ENCODE results near the gene MCUB. TPM values are rescaled to one million over a fixed set of nuclear protein-coding genes. Genes with fewer than 3 reads are reported as not detected.

MCUB gene
- total RNA-seq, 1 donor from 2014 or later, result 23.6 TPM

DNA sequence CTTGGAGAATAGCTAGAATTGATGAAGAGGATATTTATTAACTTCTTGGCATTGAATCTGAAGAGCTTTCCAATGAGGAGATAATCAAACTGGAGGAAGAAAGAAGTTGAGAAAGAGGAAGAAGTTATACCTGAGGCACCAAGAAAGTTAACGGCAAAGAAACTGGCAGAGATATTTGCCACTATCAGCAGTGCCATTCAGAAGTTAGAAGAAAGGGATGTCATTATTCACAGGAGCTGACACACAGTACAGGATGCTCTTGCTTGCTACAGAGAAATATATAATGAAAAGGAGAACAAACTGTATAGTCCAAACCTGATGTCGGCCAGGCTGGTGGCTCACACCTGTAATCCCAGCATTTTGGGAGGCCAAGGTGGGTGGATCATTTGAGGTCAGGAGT lies 64.5 kb downstream of the MCUB start:
- DNase-seq (ENCODE audit: low spot score), result no peak

DNA sequence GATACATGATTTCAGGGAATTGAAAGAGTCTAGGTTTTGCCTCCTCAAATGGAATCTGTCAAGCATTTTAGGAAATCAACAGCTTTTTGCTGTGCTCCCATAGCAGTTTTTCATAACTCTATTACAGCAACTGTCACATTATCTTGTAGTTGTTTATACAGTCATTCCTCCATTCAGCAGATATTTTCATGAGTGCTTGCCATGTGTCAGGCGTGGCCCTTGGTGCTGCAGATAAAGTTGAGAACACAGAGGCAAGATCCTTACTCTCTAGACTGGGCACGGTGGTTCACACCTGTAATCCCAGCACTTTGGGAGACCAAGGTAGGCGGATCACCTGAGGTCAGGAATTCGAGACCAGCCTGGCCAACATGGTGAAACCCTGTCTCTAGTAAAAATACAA lies 67.3 kb downstream of the MCUB start:
- DNase-seq (ENCODE audit: low spot score), result no peak

DNA sequence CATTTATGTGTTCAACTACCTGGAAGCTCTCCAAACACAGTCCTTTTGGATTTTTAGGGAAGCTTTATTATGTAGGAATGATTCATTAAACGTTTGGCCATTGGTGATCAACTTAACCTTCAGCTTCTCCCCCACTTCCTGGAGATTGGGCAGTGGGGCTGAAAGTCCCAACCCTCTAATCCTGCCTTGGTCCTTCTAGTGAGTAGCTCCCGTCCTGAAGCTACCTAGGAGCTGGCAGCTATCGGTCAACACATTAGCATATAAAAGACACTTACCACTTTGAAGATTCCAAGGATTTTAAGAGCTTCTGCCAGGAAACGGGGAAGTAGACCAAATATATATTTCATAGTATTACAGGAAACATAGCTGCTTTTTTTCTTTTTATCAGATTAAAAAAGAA lies 69.7 kb downstream of the MCUB start:
- no peak for DNase-seq (ENCODE audit: low spot score)

DNA sequence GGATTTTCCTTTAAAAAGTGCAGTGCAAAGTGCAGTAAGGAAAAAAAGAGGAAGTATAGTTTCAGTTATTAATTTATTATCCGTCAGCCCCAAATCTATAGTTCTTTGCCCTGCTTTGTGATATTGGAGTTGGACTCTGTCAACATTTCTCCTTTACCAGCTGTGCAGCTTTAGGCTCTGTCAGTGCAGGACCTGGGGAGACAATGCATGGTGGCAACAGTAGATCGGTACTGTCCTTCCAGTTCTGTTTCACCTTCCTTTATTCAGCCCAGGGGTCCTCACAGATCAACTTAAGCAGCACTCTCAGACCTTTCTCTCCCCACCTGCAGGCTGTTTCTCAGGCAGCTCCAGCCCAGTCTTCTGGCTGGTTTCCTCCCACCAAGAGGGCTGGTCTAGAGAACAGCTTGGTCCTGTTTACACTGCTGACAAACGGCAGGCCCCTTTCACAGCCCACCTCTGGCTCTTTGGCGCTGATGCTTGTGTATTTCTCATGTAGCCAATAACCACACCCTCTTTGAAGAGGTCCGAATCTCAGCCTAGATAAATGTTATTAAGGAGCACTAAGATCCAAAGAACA lies 71.6 kb downstream of the MCUB start:
- no peak for DNase-seq (ENCODE audit: low spot score)

DNA sequence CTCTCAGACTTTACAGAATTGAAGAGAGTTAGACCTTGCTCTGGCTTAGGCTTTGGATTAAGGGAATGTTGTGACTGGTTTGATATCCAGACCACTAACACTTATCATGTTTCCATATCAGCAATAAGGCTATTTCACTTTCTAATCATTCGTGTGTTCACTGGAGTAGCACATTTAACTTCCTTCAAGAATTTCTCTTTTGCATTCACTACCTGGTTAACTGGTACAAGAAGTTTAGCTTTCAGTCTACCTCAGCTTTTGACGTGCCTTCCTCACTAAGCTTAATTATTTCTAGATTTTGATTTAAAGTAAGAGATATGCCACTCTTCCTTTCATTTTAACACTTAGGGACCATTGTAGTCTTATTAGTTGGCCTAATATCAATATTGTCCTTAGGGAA lies 80.6 kb downstream of the MCUB start:
- DNase-seq (ENCODE audit: low spot score), result no peak

DNA sequence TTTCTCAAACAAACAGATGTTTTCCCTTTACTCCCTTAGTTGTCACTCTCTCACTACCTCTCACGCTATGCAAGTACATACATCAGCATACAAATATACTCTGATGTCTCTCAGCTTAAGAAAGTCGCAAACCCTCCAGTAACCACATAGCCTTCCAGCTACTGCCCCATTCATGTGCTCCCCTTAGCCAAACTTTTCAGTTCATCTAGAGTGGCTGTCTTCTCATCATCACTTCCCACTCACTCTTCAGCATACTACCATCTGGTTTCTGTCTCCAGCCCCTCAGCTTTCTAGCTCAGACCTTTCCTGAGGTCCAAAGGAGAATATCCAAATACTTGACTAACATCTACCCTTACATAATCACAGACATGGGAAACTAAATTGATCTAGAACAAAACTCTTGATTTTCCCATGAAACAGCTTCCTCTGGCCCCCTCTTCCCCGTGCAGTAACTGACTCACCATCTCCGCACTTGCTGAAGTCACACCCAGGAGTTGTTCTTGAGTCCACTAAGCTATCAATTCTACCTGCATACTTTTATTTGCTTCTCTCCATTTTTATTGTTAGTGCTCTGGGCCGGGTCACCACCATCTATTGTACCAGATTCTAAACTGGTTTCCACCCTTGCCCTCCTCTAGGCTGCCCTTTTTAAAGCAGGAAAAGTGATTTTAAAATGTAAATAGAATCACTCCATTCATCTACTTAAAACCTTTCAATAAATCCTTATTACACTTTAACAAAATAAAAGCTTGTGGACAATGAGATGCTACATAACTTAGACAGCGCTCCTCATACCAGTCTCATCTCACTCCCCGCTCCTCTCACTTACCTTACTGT lies 86.0 kb downstream of the MCUB start:
- DNase-seq (ENCODE audit: low spot score), result no peak

DNA sequence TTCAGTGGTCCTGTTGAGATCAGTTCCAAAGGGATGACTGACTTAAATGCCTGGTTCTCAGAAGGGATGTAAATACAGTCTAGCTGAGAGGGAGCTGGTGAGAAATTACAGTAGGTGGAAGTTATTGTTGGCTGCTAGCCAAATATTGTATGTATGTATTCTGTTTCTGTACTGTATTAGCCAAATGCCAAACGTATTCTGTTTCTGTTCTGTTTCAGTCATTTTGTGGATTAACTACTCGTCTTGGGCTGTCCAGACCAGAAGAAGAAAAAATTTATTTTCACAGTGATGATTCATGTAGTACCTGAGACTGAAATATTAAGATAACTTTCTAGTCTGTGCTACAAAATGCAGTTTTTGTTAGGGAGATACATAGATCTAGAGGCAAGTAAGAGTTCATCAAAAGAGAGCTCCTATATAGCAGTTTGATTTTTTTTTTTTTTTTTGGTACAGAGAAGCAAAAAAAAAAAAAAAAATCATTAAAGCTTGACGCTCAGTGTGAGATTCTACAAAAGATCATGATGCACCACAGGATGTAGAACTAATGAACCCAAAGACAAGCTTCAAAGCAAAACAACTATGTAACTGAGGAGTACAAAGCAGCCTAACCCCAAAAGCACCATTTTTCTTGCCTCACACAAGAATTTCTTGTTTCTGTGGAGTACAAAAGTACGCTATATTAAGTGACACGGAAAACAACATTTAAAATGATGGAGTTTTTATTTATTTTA lies 88.4 kb downstream of the MCUB start:
- no peak for DNase-seq (ENCODE audit: low spot score)

DNA sequence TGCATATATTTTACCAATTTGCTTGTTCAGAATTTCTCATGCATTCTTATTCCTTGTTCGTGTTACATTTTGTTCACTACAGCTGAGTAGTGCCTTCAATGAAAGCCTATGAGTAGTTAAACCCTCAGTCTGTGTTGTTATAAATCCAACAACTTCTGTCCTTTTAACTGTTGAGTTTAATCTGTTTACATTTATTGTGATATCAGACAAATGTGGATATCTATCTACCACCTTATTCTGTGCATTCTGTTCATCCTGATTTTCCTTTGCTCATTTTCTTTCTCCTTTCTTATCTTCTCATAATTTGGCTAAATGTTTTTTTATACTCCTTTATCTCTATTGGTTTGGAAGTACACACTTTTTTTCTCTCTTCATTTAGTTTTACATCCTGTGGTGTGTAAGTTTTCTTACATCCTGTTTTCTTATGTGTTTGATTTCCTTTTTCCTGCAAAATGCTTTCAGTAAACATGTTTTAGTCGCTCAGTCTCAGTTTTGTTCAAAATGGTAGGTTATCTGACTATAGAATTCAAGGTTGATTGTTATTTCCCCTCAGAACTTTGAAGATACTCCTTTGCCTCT lies 89.0 kb downstream of the MCUB start:
- DNase-seq (ENCODE audit: low spot score), result no peak

DNA sequence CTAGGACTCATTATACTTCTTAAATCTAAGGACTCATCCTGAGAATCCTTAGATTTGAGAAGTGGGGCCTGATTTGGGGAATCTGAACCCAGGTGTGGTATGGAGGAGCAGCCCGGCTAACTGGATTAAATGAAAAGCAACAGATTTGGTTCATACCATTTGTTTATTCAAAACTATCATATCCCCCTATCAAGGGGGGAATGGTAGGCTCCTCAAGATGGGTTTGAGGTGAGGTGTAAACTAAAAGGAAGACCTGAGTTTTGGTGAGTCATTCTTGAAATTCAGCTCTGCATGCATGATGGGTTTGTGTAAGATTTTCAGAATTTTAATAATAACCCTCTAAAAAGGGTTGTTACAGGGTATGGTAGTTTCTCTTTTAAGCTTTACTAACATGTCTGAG lies 89.8 kb downstream of the MCUB start:
- no peak for DNase-seq (ENCODE audit: low spot score)

DNA sequence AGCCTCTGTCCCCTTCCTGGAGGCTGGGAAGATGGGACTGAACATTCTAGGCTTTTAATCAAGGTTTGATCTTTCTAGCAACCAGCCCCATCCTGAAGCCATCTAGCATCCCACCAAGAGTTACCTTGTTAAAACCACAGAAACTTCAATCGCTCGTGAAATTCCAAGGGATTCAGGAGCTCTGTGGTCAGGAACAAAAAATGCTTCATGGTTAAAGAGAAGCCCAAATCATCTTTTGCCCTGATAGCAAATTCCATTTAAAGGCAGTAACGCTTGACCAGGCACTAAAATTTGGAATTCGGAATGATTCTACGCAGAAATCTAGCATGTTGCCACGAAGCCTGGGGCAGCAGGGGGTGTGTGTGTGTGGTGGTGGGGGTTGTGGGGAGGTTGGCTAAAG lies 95.3 kb downstream of the MCUB start:
- DNase-seq (ENCODE audit: low spot score), result no peak

DNA sequence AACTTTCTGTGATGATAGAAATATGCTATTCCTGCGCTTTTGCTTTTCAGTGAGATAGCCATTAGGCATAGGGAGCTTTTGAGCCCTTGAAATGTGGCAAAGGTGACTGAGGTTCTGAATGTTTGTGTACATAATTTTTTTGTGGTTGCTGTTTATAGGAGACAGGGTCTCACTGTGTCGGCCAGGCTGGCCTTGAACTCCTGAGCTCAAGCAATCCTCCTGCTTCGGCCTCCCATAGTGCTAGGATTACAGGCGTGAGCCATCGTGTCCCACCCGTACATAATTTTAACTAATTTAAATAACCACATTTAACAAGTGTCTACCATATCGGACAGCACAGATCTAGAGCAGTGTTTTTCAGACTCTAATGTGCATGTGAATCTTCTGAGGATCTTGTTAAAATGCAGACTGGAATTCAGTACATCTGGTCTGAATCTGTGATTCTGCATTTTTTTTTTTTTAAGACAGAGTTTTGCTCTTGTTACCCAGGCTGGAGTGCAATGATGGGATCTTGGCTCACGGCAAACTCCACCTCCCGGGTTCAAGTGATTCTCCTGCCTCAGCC lies 97.9 kb downstream of the MCUB start:
- no peak for DNase-seq (ENCODE audit: low spot score)

DNA sequence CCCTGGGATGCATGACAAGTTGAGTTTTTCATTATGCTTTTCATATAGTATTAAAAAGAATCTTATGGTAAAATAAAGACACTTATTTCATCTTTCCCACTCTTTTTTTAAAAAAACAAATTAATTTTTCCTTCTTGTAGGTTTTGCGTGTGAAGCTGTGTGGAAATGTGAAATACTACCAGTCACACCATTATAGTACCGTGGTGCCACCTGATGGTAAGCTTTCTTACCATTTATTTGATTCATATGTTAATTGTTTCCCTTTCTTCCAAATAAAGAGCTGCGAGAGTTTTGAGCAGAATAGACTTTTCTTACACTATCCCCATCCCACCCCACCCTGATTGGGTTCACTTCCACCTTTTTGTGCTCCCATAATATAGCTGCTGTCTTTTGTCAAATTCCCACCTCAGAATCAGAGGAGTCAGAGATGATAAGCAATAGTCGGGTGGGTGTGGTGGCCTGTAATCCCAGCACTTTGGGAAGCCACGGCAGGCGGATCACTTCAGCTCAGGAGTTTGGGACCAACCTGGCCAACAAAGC lies 98.9 kb downstream of the MCUB start:
- DNase-seq (ENCODE audit: low spot score), result no peak

DNA sequence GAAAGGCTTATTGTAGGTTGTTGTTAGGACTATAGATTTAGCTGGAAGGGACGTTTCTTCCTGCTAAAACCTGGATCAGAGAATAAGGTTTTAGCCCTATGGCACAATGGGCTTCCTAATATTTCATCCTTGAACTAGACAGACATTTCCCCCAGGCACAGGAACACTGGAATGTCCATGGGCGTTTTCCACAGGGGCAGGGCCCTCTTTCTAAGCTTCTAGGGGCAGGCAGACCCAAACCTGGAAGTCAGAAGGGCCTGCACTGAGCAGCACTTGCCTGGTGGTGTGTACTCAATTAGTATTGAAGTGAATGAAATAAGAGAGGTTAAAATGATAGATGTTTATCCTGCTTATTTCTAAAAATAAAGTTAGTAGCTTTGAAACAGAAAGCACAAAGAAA lies 102.1 kb downstream of the MCUB start:
- no peak for DNase-seq (ENCODE audit: low spot score)

DNA sequence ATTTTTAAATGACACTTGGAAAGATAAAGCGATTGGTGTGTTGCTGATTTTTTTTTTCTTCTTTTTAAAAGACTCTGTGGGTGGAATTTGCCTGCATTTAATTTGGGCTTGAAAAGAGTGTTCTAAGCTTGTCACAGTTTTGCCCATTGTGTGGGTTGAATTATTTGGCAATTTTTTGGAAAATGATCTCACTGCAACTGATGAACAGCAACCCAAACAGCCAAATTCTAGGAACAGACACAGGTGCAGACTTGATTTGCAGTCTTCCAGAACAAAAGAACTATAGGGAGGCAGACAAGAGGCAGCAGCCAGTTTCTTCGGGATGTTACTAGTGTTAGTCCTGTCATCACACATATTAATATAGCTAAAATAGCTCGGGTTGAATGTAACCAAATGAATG lies 102.7 kb downstream of the MCUB start:
- no peak for DNase-seq (ENCODE audit: low spot score)

DNA sequence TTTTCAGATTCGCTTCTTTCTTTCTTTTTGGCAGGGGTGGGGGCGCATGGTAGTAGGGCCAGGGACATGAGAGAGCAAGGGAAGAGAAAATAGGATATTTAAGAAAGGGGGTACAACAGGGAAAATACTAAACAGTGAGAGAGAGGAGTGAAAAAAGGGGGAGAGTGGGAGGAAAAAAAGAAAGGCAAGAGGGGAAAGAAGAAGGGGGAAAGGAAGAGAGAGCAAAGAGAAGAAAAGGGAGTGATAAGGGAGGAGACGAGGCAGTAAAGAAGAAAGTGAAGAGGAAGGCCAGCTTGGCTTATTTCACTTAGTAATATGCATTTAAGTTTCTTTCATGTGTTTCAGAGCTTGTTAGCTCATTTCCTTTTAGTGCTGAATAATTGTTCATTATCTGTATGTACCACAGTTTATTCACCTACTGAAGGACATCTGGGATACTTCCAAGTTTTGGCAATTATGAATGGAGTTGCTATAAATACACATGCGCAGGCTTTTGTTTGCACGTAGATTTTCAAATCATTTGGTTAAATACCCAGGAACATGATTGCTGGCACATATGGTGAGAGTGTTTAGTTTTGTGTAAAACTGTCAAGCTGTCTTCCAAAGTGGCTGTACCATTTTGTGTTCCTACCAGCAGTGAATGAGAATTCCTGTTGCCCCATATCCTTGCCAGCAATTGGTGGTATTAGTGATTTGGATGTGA lies 105.9 kb downstream of the MCUB start:
- DNase-seq (ENCODE audit: low spot score), result no peak

DNA sequence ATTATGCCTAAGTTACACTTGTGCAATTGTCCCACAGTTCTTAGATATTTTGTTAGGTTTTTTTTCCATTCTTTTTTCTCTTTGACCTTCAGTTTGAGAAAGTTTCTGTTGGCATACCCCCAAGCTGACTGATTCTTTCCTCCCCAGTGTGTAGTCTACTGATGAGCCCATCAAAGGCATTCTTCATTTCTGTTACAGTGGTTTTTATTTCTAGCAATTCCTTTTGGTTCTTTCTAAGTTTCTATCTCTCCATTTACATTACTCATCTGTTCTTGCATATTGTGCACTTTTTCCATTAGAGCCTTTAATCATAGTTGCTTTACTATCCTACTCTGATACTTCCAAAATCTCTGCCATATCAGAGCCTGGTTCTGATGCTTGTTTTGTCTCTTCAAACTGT lies 111.3 kb downstream of the MCUB start:
- no peak for DNase-seq (ENCODE audit: low spot score)

DNA sequence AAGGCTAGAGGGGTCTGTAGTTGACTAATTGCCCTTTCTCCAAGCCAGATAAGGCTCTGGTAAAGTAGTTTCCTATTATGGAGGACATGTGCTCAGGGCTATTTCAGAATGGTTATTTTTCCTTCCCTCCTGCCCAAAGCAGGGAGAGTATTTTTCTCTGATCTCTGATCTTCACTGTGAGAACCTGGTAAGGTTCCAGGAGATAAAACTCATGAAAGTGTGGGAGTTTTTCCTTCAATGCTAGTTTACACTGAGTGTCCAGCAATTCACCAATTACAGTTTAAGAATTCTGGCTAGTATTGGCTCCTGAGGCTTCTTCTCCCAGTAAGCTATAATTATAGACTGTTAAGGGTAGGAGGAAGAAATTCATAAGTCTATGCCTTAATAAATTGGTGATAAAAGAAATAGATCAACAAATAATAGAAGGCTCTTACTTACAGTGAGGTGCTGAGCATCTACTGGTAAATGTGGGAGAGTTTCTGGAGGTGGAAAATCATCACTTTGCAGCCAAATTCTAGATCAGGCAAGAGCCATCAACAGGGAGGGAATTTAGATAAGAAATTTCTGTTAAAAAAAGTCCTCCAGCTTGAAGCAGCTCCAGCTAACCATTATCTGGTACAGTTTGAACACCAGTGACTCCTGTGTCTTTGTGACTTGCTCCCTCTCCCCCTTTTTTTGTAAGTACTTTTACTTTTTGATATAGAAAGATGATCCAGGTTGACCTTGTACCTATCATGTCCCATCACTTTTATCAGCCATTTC lies 112.3 kb downstream of the MCUB start:
- DNase-seq (ENCODE audit: low spot score), result no peak

DNA sequence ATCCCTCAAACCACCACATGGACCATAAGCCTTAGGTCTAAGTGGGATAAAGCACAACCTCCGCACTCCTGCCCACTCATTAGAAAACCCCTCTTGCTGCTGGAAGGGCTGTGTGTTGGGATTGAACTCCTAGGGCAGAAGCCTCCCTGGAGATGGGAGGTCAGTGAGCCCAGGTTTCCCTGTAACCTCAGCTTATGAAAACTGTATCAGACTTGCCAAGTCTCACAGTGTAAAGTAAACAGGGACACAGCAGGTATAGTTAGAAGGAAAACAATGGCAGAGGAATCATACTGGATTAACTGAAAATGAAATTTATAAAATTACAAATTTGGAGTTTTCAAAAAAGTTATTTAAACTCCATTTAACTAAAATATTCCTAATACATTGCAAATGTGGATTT lies 113.3 kb downstream of the MCUB start:
- no peak for DNase-seq (ENCODE audit: low spot score)

DNA sequence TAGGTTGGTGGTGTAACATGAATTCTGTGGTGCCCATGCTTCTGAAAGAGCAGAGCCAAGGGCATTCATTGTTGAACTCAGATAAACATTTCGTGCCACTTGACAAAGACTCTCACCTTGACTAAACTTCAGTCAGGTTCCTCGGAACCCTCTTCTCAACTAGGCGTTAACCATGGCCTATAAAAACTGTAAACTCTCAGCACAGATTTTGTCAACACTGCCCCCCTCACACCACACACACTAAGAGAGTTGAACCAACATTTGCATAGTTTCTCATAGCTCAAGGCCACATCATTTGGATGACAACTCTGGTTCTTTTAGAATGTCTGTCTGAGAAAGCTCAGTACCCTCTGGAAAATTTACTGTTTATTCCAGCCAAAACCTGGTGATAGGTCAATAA lies 115.1 kb downstream of the MCUB start:
- no peak for DNase-seq (ENCODE audit: low spot score)

DNA sequence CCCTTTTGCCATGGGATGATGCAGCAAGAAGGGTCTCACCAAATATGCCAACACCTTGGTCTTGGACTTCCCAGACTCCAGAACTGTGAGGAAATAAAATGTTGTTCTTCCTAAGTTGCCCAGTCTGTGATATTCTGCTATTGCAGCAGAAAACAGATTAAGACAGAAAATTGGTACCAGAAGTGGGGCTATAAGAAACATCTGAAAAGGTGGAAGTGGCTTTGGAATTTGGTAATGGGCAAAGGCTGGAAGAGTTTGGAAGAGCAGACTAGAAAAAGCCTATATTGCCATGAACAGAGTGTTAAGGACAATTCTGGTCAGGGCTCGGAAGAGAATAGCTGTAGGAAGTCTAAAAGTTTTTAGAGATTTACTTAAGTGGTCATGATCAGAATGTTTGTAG lies 115.8 kb downstream of the MCUB start:
- DNase-seq (ENCODE audit: low spot score), result no peak

Measured in mesenteric fat pad (tissue), 1 donor.